Esophagus squamous epithelium (tissue), 4 donors: ENCODE results near the gene ACTR3.

Experiments
- POLR2A ChIP-seq, 4 donors: fragments of 450-650 bp; IDR thresholded peaks; one replicate each; pipeline ENCODE4 v1.6.1; 2017; ENCODE audit warnings: antibody characterized with exemption in 4 of 4, mild to moderate bottlenecking in 4 of 4, moderate library complexity in 3 of 4
- TF ChIP-seq, protein P1 (sequence below), 6 experiments: fragments of 450-650 bp in 4 of 6; fragments of 200-600 bp in 2 of 6; sonication (generic) in 2 of 6; IDR thresholded peaks; one replicate each; pipeline ENCODE4 v1.5.1; 2016 to 2019; ENCODE audit warnings: antibody characterized with exemption in 6 of 6, mild to moderate bottlenecking in 4 of 6, moderate library complexity in 4 of 6

DNA sequence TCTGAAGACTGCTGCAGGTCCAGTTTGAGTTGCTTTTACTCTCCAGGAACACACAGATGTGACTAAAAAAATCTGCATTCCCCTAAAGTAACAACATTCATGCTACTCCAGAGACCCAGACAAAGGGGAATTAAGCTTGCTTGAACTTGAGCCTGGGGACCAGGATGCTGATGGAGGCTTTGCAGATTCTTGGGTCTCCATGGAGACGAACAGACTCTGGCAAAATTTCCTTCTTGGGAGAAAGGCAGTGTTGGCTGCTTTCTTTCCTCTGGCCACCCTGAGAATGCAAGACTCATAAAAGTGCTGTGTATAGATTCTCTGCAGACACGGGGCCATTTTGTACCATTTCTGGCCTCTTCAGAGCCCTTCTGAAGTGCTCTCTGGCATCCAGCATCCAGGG, 112.0 kb downstream of the ACTR3 start:
- TF ChIP-seq, protein P1, sequence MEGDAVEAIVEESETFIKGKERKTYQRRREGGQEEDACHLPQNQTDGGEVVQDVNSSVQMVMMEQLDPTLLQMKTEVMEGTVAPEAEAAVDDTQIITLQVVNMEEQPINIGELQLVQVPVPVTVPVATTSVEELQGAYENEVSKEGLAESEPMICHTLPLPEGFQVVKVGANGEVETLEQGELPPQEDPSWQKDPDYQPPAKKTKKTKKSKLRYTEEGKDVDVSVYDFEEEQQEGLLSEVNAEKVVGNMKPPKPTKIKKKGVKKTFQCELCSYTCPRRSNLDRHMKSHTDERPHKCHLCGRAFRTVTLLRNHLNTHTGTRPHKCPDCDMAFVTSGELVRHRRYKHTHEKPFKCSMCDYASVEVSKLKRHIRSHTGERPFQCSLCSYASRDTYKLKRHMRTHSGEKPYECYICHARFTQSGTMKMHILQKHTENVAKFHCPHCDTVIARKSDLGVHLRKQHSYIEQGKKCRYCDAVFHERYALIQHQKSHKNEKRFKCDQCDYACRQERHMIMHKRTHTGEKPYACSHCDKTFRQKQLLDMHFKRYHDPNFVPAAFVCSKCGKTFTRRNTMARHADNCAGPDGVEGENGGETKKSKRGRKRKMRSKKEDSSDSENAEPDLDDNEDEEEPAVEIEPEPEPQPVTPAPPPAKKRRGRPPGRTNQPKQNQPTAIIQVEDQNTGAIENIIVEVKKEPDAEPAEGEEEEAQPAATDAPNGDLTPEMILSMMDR (IDR thresholded peaks at IDR 0.05), result no peak
- TF ChIP-seq POLR2A (IDR thresholded peaks at IDR 0.05), result no peak
